Loucy (cell line): ENCODE data around the gene CLIP1.

Experiments
- H2AFZ ChIP-seq: fragments of 200-600 bp; sonication (generic); 2 replicates; pipeline ENCODE4 v1.6.0; 2016; ENCODE audit warnings: antibody characterized with exemption, mild to moderate bottlenecking, low read length, moderate library complexity
- H3F3A ChIP-seq: fragments of 200-600 bp; 2 replicates; pipeline ENCODE4 v1.6.0; 2016; ENCODE audit warnings: antibody characterized with exemption, low read depth, mild to moderate bottlenecking
- H3K27me3 ChIP-seq: fragments of 200-600 bp; sonication (generic); 2 replicates; pipeline ENCODE4 v1.6.1; 2014; ENCODE audit warnings: low read length, mild to moderate bottlenecking; ENCODE audit not compliant: insufficient read depth, poor library complexity, severe bottlenecking
- H3K36me3 ChIP-seq: fragments of 200-600 bp; sonication (generic); 2 replicates; pipeline ENCODE4 v1.6.1; 2016; ENCODE audit warnings: low read length; ENCODE audit not compliant: insufficient read depth
- H3K4me1 ChIP-seq: fragments of 200-600 bp; sonication (generic); 2 replicates; pipeline ENCODE4 v1.5.1; 2014; ENCODE audit warnings: low read length, mild to moderate bottlenecking; ENCODE audit not compliant: insufficient read depth, poor library complexity, severe bottlenecking
- H3K4me2 ChIP-seq: fragments of 200-600 bp; sonication (generic); 2 replicates; pipeline ENCODE4 v1.6.0; 2014; ENCODE audit warnings: antibody characterized with exemption, low read length, low read depth, mild to moderate bottlenecking; ENCODE audit not compliant: poor library complexity, severe bottlenecking
- H3K4me3 ChIP-seq: fragments of 200-600 bp; sonication (generic); 2 replicates; pipeline ENCODE4 v1.5.1; 2014; ENCODE audit warnings: low read length, mild to moderate bottlenecking, mixed read lengths; ENCODE audit not compliant: poor library complexity, severe bottlenecking
- H3K79me2 ChIP-seq: fragments of 200-600 bp; sonication (generic); 2 replicates; pipeline ENCODE4 v1.6.1; 2014; ENCODE audit warnings: low read length; ENCODE audit not compliant: insufficient read depth
- H3K9ac ChIP-seq: fragments of 200-600 bp; sonication (generic); 2 replicates; pipeline ENCODE4 v1.6.0; 2014; ENCODE audit warnings: mild to moderate bottlenecking, low read depth, low read length, moderate library complexity; ENCODE audit not compliant: poor library complexity, severe bottlenecking
- H3K9me2 ChIP-seq: fragments of 200-600 bp; sonication (generic); replicated peaks from 2 replicates; pipeline ENCODE4 v1.6.1; 2016; ENCODE audit warnings: low read depth, low read length, mixed read lengths
- H3K9me3 ChIP-seq: fragments of 200-600 bp; sonication (generic); 2 replicates; pipeline ENCODE4 v1.6.1; 2014; ENCODE audit warnings: mild to moderate bottlenecking, antibody characterized with exemption, low read length, low read depth; ENCODE audit not compliant: insufficient read depth
- H4K20me1 ChIP-seq: fragments of 200-600 bp; sonication (generic); 2 replicates; pipeline ENCODE4 v1.6.0; 2014; ENCODE audit warnings: antibody characterized with exemption, low read length, mild to moderate bottlenecking; ENCODE audit not compliant: insufficient read depth, poor library complexity, severe bottlenecking
- CTCF ChIP-seq: fragments of 200-600 bp; sonication (generic); conservative IDR thresholded peaks from 2 replicates; pipeline ENCODE4 v1.5.1; 2014; ENCODE audit warnings: mild to moderate bottlenecking, antibody characterized with exemption, low read length
- EZH2phosphoT487 ChIP-seq: fragments of 200-600 bp; IDR thresholded peaks from 2 replicates; pipeline ENCODE4 v1.6.1; 2018; ENCODE audit warnings: antibody characterized with exemption, mild to moderate bottlenecking, moderate library complexity, borderline replicate concordance

Gene CLIP1

GRCh38 chr12:122308811-122309210, 113.7 kb downstream of the CLIP1 start:
- Histone ChIP-seq H3K9ac (no peak overlapping the region), H4K20me1 (no peaks in the 10 kb centered on the region), H3K9me2 (no peaks in the 10 kb centered on the region), H3K36me3 (peaks cover 4% of the 10 kb centered on the region; the same call in 1 of the 2 replicates), H3K4me3 (no peak overlapping the region), H3K4me2 (no peak overlapping the region), H2AFZ (no peak overlapping the region), H3K79me2 (no peaks in the 10 kb centered on the region), H3K9me3 (no peaks in the 10 kb centered on the region), H3K27me3 (no peaks in the 10 kb centered on the region), H3K4me1 (peaks cover 7% of the 10 kb centered on the region), H3F3A (no peaks in the 10 kb centered on the region)
- no peak for TF ChIP-seq CTCF
- no peak for TF ChIP-seq EZH2phosphoT487

- Histone ChIP-seq H3K4me1 (no peaks in the 10 kb centered on the region), H3K36me3 (peaks cover 4% of the 10 kb centered on the region; the same call in 1 of the 2 replicates), H3F3A (no peaks in the 10 kb centered on the region), H4K20me1 (no peaks in the 10 kb centered on the region), H2AFZ (no peak overlapping the region), H3K9ac (no peak overlapping the region), H3K79me2 (no peaks in the 10 kb centered on the region), H3K4me2 (no peak overlapping the region), H3K9me2 (no peaks in the 10 kb centered on the region), H3K27me3 (no peaks in the 10 kb centered on the region), H3K4me3 (no peak overlapping the region), H3K9me3 (no peaks in the 10 kb centered on the region)
- peak; percentile 55 for TF ChIP-seq CTCF
- TF ChIP-seq EZH2phosphoT487 = no peak
Observed at GRCh38 chr12:122306407-122306806, 116.1 kb downstream of the CLIP1 start.

GRCh38 chr12:122304924-122305323, 117.5 kb downstream of the CLIP1 start:
- Histone ChIP-seq H3K4me3 (no peak overlapping the region), H3K36me3 (peaks cover 4% of the 10 kb centered on the region; the same call in 1 of the 2 replicates), H3K9me3 (no peaks in the 10 kb centered on the region), H3K79me2 (no peaks in the 10 kb centered on the region), H4K20me1 (no peaks in the 10 kb centered on the region), H3F3A (no peaks in the 10 kb centered on the region), H3K9ac (no peak overlapping the region), H3K27me3 (no peaks in the 10 kb centered on the region), H3K4me2 (no peak overlapping the region), H3K9me2 (no peaks in the 10 kb centered on the region), H3K4me1 (no peaks in the 10 kb centered on the region), H2AFZ (no peak overlapping the region)
- TF ChIP-seq CTCF = no peak
- TF ChIP-seq EZH2phosphoT487 = no peak
